22Rv1 (cell line): ENCODE measurements around the gene TTC28.

Experiments
- ZFX ChIP-seq: fragments of 450-650 bp; IDR thresholded peaks from 2 replicates; pipeline ENCODE4 v1.6.1; 2017; ENCODE audit warnings: antibody characterized with exemption, borderline replicate concordance
- TF ChIP-seq, protein P1 (sequence below): fragments of 450-650 bp; IDR thresholded peaks from 2 replicates; pipeline ENCODE4 v1.5.1; 2017; ENCODE audit warnings: mild to moderate bottlenecking

DNA sequence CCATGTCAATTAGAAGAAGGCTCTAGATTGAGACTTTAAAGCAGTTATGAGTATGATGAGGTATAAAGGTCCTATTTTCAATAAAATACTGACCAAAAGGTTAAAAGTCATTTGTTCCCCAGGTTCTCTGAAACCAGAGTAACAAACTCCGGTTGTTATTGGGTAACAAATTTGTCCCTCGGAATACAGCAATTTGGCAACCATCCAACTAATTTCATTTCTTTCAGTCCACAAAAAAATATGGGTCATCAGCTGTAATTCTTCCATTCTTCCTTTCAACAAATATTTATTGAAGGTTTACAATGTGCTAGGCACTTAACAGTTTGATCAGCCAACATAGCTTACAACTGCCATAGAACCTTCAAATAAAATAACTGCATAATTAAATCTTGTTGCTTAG is 79.9 kb downstream of the TTC28 start:
- TF ChIP-seq, protein P1, sequence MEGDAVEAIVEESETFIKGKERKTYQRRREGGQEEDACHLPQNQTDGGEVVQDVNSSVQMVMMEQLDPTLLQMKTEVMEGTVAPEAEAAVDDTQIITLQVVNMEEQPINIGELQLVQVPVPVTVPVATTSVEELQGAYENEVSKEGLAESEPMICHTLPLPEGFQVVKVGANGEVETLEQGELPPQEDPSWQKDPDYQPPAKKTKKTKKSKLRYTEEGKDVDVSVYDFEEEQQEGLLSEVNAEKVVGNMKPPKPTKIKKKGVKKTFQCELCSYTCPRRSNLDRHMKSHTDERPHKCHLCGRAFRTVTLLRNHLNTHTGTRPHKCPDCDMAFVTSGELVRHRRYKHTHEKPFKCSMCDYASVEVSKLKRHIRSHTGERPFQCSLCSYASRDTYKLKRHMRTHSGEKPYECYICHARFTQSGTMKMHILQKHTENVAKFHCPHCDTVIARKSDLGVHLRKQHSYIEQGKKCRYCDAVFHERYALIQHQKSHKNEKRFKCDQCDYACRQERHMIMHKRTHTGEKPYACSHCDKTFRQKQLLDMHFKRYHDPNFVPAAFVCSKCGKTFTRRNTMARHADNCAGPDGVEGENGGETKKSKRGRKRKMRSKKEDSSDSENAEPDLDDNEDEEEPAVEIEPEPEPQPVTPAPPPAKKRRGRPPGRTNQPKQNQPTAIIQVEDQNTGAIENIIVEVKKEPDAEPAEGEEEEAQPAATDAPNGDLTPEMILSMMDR = no peak
- TF ChIP-seq ZFX = no peak
